Effector memory CD8-positive, alpha-beta T cell (primary cell): ENCODE results near the gene GALNS.

Experiments used
- ATAC-seq: fragments of 150-1000 bp; cut with Tn5 transposase; replicated peaks from 2 replicates; pipeline ENCODE4 v1.10.0; 2021; ENCODE audit warnings: mild to moderate bottlenecking, moderate library complexity
- DNase-seq, 3 experiments: peaks; one replicate each; pipeline ENCODE4 v3.0.0; 2021
- H3K27ac Mint-ChIP-seq, 2 donors: one replicate each; pipeline ENCODE4 v1.8.0; 2022; ENCODE audit warnings: mild to moderate bottlenecking in 2 of 2, mixed read lengths in 2 of 2, moderate library complexity in 2 of 2
- H3K27me3 Mint-ChIP-seq, 2 donors: one replicate each; pipeline ENCODE4 v1.8.0; 2022; ENCODE audit warnings: mixed read lengths in 2 of 2
- H3K36me3 Mint-ChIP-seq: one replicate; pipeline ENCODE4 v1.8.0; 2022; ENCODE audit warnings: mild to moderate bottlenecking, moderate library complexity, mixed read lengths; ENCODE audit not compliant: insufficient read depth
- H3K4me1 Mint-ChIP-seq, 2 donors: one replicate each; pipeline ENCODE4 v1.8.0; 2022; ENCODE audit warnings: low read depth in 2 of 2, mixed read lengths in 2 of 2
- H3K4me3 Mint-ChIP-seq, 2 donors: one replicate each; pipeline ENCODE4 v1.8.0; 2022; ENCODE audit warnings: mild to moderate bottlenecking in 2 of 2, mixed read lengths in 2 of 2, moderate library complexity in 2 of 2
- H3K9me3 Mint-ChIP-seq, 2 donors: one replicate each; pipeline ENCODE4 v1.8.0; 2022; ENCODE audit warnings: mixed read lengths in 2 of 2

The GALNS gene

GRCh38 chr16:88815901-88816589, 40.7 kb downstream of the GALNS start:
- Mint-ChIP-seq H3K4me1 (peaks cover 3 to 6% of the 10 kb centered on the region in 2 donors), H3K4me3 (no peak overlapping the region), H3K36me3 (peaks cover 13% of the 10 kb centered on the region), H3K27me3 (no peaks in the 10 kb centered on the region), H3K27ac (no peak overlapping the region), H3K9me3 (no peaks in the 10 kb centered on the region)
- no peak for ATAC-seq
- peak; percentile 30 to 44 (median 38) for DNase-seq

GRCh38 chr16:88815227-88815626, 41.5 kb downstream of the GALNS start:
- Mint-ChIP-seq H3K4me3 (no peak overlapping the region), H3K27ac (no peak overlapping the region), H3K36me3 (peaks cover 16% of the 10 kb centered on the region), H3K4me1 (peaks cover 3 to 15% of the 10 kb centered on the region in 2 donors), H3K9me3 (no peaks in the 10 kb centered on the region), H3K27me3 (no peaks in the 10 kb centered on the region)
- no peak for ATAC-seq
- DNase-seq, result no peak

GRCh38 chr16:88814144-88814502, 42.6 kb downstream of the GALNS start:
- H3K27me3 Mint-ChIP-seq, result no peaks in the 10 kb centered on the region
- H3K4me3 Mint-ChIP-seq, result no peak overlapping the region
- DNase-seq (no peak), ATAC-seq (no peak)
- H3K27ac Mint-ChIP-seq, result no peak overlapping the region
- peaks cover 3 to 21% of the 10 kb centered on the region in 2 donors for H3K4me1 Mint-ChIP-seq
- no peaks in the 10 kb centered on the region for H3K9me3 Mint-ChIP-seq
- peaks cover 20% of the 10 kb centered on the region for H3K36me3 Mint-ChIP-seq

- no peak overlapping the region for H3K27ac Mint-ChIP-seq
- H3K4me3 Mint-ChIP-seq, result no peak overlapping the region
- DNase-seq (no peak), ATAC-seq (no peak)
- peaks cover 3 to 24% of the 10 kb centered on the region in 2 donors for H3K4me1 Mint-ChIP-seq
- peaks cover 24% of the 10 kb centered on the region for H3K36me3 Mint-ChIP-seq
- no peaks in the 10 kb centered on the region for H3K9me3 Mint-ChIP-seq
- no peaks in the 10 kb centered on the region for H3K27me3 Mint-ChIP-seq
Observed at GRCh38 chr16:88813269-88814143, 43.2 kb downstream of the GALNS start.

- no peak for ATAC-seq
- peaks cover 3 to 24% of the 10 kb centered on the region in 2 donors for H3K4me1 Mint-ChIP-seq
- H3K4me3 Mint-ChIP-seq, result peak overlapping the region; percentile 96 to 97
- H3K27me3 Mint-ChIP-seq, result no peaks in the 10 kb centered on the region
- peak overlapping the region; percentile 90 to 91 for H3K27ac Mint-ChIP-seq
- H3K9me3 Mint-ChIP-seq, result no peaks in the 10 kb centered on the region
- H3K36me3 Mint-ChIP-seq, result peaks cover 24% of the 10 kb centered on the region
- DNase-seq, result no peak
Observed at GRCh38 chr16:88812513-88813268, 44.1 kb downstream of the GALNS start.

- peak within 1 kb of the TSS; percentile 96 to 97 for H3K4me3 Mint-ChIP-seq
- DNase-seq (peak; percentile 98 to 99 (median 99)), ATAC-seq (peak; percentile 82)
- peaks cover 29% of the 10 kb centered on the region for H3K36me3 Mint-ChIP-seq
- no peaks in the 10 kb centered on the region for H3K9me3 Mint-ChIP-seq
- H3K4me1 Mint-ChIP-seq, result peaks cover 3 to 24% of the 10 kb centered on the region in 2 donors
- no peaks in the 10 kb centered on the region for H3K27me3 Mint-ChIP-seq
- H3K27ac Mint-ChIP-seq, result peak within 1 kb of the TSS; percentile 90 to 91
Observed at GRCh38 chr16:88811769-88812512, 44.8 kb downstream of the GALNS start, which contains the start of gene APRT. TSS of gene APRT (minus strand) at chr16:88811928. CDS start at chr16:88811899, 29 bp downstream.

- ATAC-seq (peak; percentile 64), DNase-seq (peak; percentile 57 to 59 (median 58))
- H3K4me3 Mint-ChIP-seq, result peak overlapping the region; percentile 96 to 97
- H3K4me1 Mint-ChIP-seq, result peaks cover 3 to 24% of the 10 kb centered on the region in 2 donors
- H3K27ac Mint-ChIP-seq, result peak overlapping the region; percentile 90 to 91
- H3K36me3 Mint-ChIP-seq, result peaks cover 26% of the 10 kb centered on the region
- no peaks in the 10 kb centered on the region for H3K27me3 Mint-ChIP-seq
- H3K9me3 Mint-ChIP-seq, result no peaks in the 10 kb centered on the region
Observed at GRCh38 chr16:88810912-88811768, 45.6 kb downstream of the GALNS start.

- peak overlapping the region; percentile 39 to 90 for H3K27ac Mint-ChIP-seq
- DNase-seq, result no peak
- no peaks in the 10 kb centered on the region for H3K9me3 Mint-ChIP-seq
- H3K36me3 Mint-ChIP-seq, result peaks cover 27% of the 10 kb centered on the region
- H3K4me3 Mint-ChIP-seq, result peak overlapping the region; percentile 96 to 97
- H3K4me1 Mint-ChIP-seq, result peaks cover 3 to 24% of the 10 kb centered on the region in 2 donors
- no peaks in the 10 kb centered on the region for H3K27me3 Mint-ChIP-seq
- ATAC-seq, result no peak
Observed at GRCh38 chr16:88810166-88810911, 46.4 kb downstream of the GALNS start.

- no peak for DNase-seq
- Mint-ChIP-seq H3K4me1 (peaks cover 3 to 24% of the 10 kb centered on the region in 2 donors), H3K27me3 (no peaks in the 10 kb centered on the region), H3K4me3 (peak overlapping the region; percentile 59 to 97), H3K36me3 (peaks cover 32% of the 10 kb centered on the region), H3K27ac (peak overlapping the region; percentile 39 to 90), H3K9me3 (no peaks in the 10 kb centered on the region)
- no peak for ATAC-seq
Observed at GRCh38 chr16:88809676-88810165, 47.0 kb downstream of the GALNS start.

GRCh38 chr16:88809068-88809675, 47.6 kb downstream of the GALNS start:
- peak overlapping the region in 1 of 2 donors; percentile 59 for H3K4me3 Mint-ChIP-seq
- H3K27me3 Mint-ChIP-seq, result no peaks in the 10 kb centered on the region
- no peak for ATAC-seq
- no peak for DNase-seq
- peaks cover 38% of the 10 kb centered on the region for H3K36me3 Mint-ChIP-seq
- H3K27ac Mint-ChIP-seq, result peak overlapping the region in 1 of 2 donors; percentile 90
- no peaks in the 10 kb centered on the region for H3K9me3 Mint-ChIP-seq
- peaks cover 3 to 26% of the 10 kb centered on the region in 2 donors for H3K4me1 Mint-ChIP-seq
